Ovary (tissue), 9 donors: ENCODE measurements around the gene LCNL1. TPM values are rescaled to one million over a fixed set of nuclear protein-coding genes. Genes with fewer than 3 reads are reported as not detected.

Experiments used
- DNase-seq, 5 donors: peaks; one replicate each; pipeline ENCODE4 v3.0.0-alpha.2; 2019 to 2020
- H3K27ac ChIP-seq, 2 donors: fragments of 200-600 bp; one replicate each; pipeline versions ENCODE4 v1.5.1 to v1.8.0; 2019 to 2022
- H3K27me3 ChIP-seq: fragments of 200-600 bp; one replicate; pipeline ENCODE4 v1.8.0; 2022
- H3K36me3 ChIP-seq: fragments of 200-600 bp; sonication (generic); one replicate; pipeline ENCODE4 v1.5.1; 2019
- H3K4me1 ChIP-seq: one replicate; pipeline ENCODE4 v1.8.1; 2013; ENCODE audit warnings: mild to moderate bottlenecking, moderate library complexity; ENCODE audit not compliant: insufficient read depth
- H3K4me3 ChIP-seq: fragments of 200-600 bp; sonication (generic); one replicate; pipeline ENCODE4 v1.5.1; 2017
- H3K9me3 ChIP-seq, 2 donors: fragments of 200-600 bp in 1 of 2; sonication (generic) in 1 of 2; one replicate each; pipeline versions ENCODE4 v1.5.1 to v1.8.1; 2013 to 2019; ENCODE audit warnings: mild to moderate bottlenecking in 1 of 2, moderate library complexity in 1 of 2
- CTCF ChIP-seq, 3 donors: fragments of 450-650 bp in 2 of 3; fragments of 200-600 bp in 1 of 3; IDR thresholded peaks; one replicate each; pipeline versions ENCODE4 v1.5.1 to v1.8.0; 2016 to 2022; ENCODE audit warnings: antibody characterized with exemption in 3 of 3, mild to moderate bottlenecking in 1 of 3
- EP300 ChIP-seq: sonication (generic); formaldehyde crosslinking; IDR thresholded peaks from one replicate; pipeline ENCODE4 v1.6.1; 2017; ENCODE audit warnings: antibody characterized with exemption
- POLR2A ChIP-seq: fragments of 450-650 bp; IDR thresholded peaks from one replicate; pipeline ENCODE4 v1.6.1; 2017; ENCODE audit warnings: antibody characterized with exemption, mild to moderate bottlenecking, moderate library complexity
- WGBS, 3 donors: extraction: QIAGEN DNeasy Blood & Tissue Kit in 1 of 3; methylation state at CpG; one replicate each; pipeline versions ENCODE4 v1.1.5 to v1.1.7; 2013 to 2017; 5-methylcytosine and 5-hydroxymethylcytosine counted together
- intact Hi-C, 4 donors: fragments of 100-400 bp; cut with DNase I; formaldehyde crosslinking; loops; one replicate each; pipeline versions ENCODE4 v1.11.0 to v1.15.1; 2022 to 2023
- polyA plus RNA-seq, 2 donors: library from polyadenylated mRNA; stranded (reverse); fragments of 200-250 nt in 1 of 2; fragments of 350-450 nt in 1 of 2; fragmentation: Illumina TruSeq in 1 of 2; extraction: RNeasy Lipid Tissue Mini Kit (QIAGEN cat#74804) in 1 of 2; gene quantifications; one replicate each; pipeline ENCODE4 v1.2.3, GENCODE V29; 2013 to 2014
- total RNA-seq, 7 donors: library from RNA; depleted of rRNA in 2 of 7; stranded (reverse); fragments of >200 nt in 2 of 7; fragmentation: NEBNext Ultra II Directional in 3 of 7; extraction: Animal tissue kit (Norgen Biotek cat#: 25700) in 3 of 7; gene quantifications; one replicate each; pipeline versions ENCODE4 v1.1.0 to v1.2.4, GENCODE V29; 2016 to 2023
- donor health status: DM: no; HTN: no; CAD: no; lungs with moderate emphysema.
- donor health status: DM: no; HTN: no; CAD: no.
- donor health status: Bipolar disorder and iron deficiency.
- donor health status: DM: yes; HTN: yes; CAD: no.
- donor health status: DM: no; HTN: no; CAD: no.
- donor health status: DM: yes; HTN: yes; CAD: no.

LCNL1 gene
- total and polyA plus RNA-seq, 9 donors = 0.17 to 1.6 (median 0.47) TPM; not detected in 1

- WGBS, 3 donors = 88 to 92% (median 90%) methylated on average over 10 of the region's 10 CpGs
- H3K4me3 ChIP-seq = no peak overlapping the region
- TF ChIP-seq POLR2A (no peak), CTCF (IDR thresholded peaks at IDR 0.05) (no peak), EP300 (no peak)
- H3K36me3 ChIP-seq = no peaks in the 10 kb centered on the region
- DNase-seq = no peak
- H3K4me1 ChIP-seq = peaks cover 14% of the 10 kb centered on the region
- intact Hi-C loops = no loop called here
- no peaks in the 10 kb centered on the region for H3K27me3 ChIP-seq
- H3K27ac ChIP-seq = no peak overlapping the region
- H3K9me3 ChIP-seq = no peaks in the 10 kb centered on the region
Observed at GRCh38 chr9:136997371-136997770, 14.6 kb downstream of the LCNL1 start.

GRCh38 chr9:136997830-136998234 is 15.0 kb downstream of the LCNL1 start:
- H3K36me3 ChIP-seq = no peaks in the 10 kb centered on the region
- H3K4me3 ChIP-seq = no peak overlapping the region
- WGBS, 3 donors = 81 to 85% (median 83%) methylated on average over 18 of the region's 18 CpGs
- H3K27ac ChIP-seq = no peak overlapping the region
- intact Hi-C loops = no loop called here
- DNase-seq = no peak
- TF ChIP-seq EP300 (no peak), CTCF (IDR thresholded peaks at IDR 0.05) (no peak), POLR2A (no peak)
- no peaks in the 10 kb centered on the region for H3K9me3 ChIP-seq
- H3K27me3 ChIP-seq = no peaks in the 10 kb centered on the region
- H3K4me1 ChIP-seq = peaks cover 14% of the 10 kb centered on the region

GRCh38 chr9:137000177-137000930 is 17.6 kb downstream of the LCNL1 start:
- Histone ChIP-seq H3K36me3 (no peaks in the 10 kb centered on the region), H3K27me3 (no peaks in the 10 kb centered on the region), H3K4me3 (no peak overlapping the region), H3K27ac (no peak overlapping the region), H3K9me3 (no peaks in the 10 kb centered on the region), H3K4me1 (peaks cover 9% of the 10 kb centered on the region)
- no peak for TF ChIP-seq POLR2A
- no peak for TF ChIP-seq EP300
- no peak for TF ChIP-seq CTCF (IDR thresholded peaks at IDR 0.05)
- intact Hi-C loops = no loop called here
- no peak for DNase-seq
- 33 to 45% (median 33%) methylated on average over 10 of the region's 10 CpGs for WGBS, 3 donors

- Histone ChIP-seq H3K4me1 (peaks cover 11% of the 10 kb centered on the region), H3K27me3 (no peaks in the 10 kb centered on the region), H3K27ac (no peak overlapping the region), H3K9me3 (no peaks in the 10 kb centered on the region), H3K4me3 (no peak overlapping the region), H3K36me3 (no peaks in the 10 kb centered on the region)
- intact Hi-C loops = no loop called here
- no peak for DNase-seq
- TF ChIP-seq POLR2A (no peak), CTCF (IDR thresholded peaks at IDR 0.05) (no peak), EP300 (no peak)
- 89 to 90% (median 89%) methylated on average over 20 of the region's 20 CpGs for WGBS, 3 donors
Observed at GRCh38 chr9:137001857-137002645, 19.3 kb downstream of the LCNL1 start.
